HG02623 (cell line): ENCODE data around the gene TNNT3.

ENCODE experiments used
- ATAC-seq: cut with Tn5 transposase; IDR thresholded peaks from one replicate; pipeline ENCODE4 v1.9.1; 2021; ENCODE audit warnings: moderate library complexity; ENCODE audit not compliant: unreplicated experiment

Gene TNNT3

GRCh38 chr11:1920128-1920908 is 815 bp downstream of the TNNT3 start:
- no peak for ATAC-seq

DNA sequence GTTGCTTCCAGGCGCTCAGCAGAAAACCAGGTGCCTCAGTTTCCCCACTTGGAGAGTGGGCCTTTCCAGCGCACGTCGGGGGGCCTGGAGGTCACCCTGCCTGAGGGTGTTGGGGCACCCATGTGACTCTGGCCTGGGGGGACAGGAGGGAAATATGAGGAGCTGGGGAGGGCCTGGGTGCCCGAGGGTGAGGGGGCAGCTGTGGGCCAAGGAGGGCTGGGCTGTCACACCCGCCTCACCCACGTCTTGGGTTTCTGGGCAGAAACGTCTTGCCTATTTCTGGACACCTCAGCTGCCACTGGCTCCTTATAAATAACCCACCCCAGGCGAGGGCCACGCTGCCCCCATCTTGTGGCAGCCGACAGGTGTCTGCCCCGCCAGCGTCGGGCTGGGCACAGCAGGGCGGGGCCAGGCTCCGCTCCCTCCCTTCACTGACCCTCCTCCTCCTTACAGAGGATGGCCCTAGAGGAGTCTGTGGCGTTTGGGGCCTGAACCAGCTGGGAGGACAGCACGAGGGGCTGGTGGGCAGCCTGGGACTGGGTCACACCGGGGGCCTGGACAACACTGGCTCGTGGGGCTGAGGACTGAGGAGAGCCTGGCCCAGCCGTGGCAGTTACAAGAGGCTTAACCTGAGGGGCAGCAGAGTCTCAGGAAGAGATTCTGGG is 1.5 kb downstream of the TNNT3 start:
- ATAC-seq: no peak

- ATAC-seq: no peak
These were observed 2.2 kb downstream of the TNNT3 start for GRCh38 chr11:1921574-1922141.

GRCh38 chr11:1922481-1923081 is 3.1 kb downstream of the TNNT3 start:
- ATAC-seq: no peak

- ATAC-seq: no peak
These were observed 3.9 kb downstream of the TNNT3 start for GRCh38 chr11:1923201-1923956.

DNA sequence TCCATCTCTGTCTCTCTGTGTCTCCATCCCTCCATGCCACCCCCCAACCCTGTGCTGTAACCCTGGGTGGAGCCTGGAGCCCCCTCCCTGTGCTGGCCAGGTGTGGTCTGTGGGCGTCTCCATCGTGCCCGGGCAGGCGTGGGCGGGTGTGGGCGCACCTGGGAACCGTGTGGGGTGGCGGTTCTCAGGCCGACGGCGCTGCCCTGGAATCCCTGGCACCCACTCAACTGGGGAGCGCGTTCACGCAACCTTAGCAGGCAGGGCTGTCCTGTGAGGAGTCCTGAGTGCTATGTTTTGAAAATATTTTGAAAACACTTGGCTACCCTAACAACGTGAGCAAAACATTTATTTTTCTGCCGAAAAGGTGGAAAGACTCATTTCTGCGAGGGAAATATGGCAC is 4.7 kb downstream of the TNNT3 start:
- ATAC-seq: no peak

GRCh38 chr11:1924646-1925372 is 5.3 kb downstream of the TNNT3 start:
- ATAC-seq: no peak

DNA sequence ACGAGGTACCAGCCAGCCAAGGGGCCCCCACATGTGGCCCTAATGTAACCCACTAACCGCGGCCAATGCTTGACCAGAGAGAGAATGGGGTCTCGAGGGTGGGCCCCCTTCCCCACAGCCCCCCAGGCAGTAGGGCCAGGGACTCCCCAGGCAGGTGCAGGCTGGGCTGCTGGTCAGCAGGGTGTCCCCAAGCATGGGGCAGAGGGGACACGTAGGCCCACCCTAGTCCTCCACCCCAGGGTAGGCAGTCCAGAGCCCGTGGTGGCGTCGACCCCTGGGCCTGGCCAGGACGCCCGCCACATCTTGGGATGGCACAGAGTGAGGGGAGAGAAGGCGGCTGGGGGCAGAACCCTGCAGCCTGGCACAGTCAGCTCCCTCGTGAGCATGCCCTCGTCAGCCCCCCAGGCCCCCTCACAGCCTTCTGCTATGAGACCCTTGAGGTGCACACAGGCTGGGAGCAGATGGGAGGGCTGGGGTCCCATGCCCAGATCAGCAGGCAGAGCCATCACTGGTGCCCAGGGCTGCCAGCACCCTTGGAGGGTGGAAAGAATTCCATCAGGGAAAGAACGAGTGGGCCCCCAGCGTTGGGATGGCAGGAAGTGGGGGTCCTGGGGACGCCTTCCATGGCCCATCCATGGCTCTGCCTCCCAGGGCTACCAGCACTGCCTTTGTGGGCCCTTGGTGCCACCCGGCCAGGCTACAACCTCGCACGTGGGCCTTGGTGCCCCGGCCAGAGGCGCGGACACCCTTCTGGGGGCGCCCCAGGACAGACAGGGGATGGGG is 6.1 kb downstream of the TNNT3 start:
- ATAC-seq: no peak

GRCh38 chr11:1926156-1927025 is 6.9 kb downstream of the TNNT3 start:
- ATAC-seq: no peak

DNA sequence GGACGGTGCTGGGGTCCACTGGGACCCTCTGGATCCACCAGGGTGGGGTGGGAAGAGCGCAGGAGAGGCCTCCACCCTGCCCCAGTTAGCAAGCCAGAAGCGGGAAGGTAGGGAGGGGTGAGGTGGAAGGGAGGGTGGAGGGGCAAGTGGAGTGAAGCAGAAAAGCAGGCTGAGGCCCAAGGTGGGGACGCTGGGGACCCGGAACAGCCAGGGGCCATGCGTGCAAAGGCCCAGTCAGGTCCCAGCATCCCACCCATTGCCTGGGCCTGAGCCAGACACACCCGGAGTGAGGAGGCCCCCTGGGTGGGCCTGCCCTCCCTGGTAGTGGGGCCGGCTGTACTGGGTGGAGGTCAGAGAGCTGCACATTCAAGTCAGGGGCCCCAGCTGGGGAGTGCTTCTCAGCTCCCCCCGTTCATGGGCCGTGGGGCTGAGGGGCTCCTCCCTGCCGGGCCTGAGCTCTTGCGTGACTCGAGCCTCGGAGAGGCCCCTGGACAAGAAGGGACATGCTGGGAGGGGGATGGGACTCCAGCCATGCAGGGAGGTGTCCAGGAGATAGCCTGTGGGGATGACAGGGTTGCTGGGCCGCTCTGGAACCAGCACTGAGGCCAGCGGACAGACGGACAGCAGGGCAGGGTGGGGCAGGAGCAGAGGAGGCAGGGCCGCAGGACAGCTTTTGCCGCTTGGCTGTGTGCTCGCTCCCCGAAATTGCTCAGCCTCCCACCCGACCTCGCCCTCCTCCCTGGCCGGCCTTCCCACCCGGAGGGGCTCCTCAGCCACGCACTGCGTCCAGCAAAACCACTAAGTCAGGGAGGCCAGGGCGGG is 7.7 kb downstream of the TNNT3 start:
- ATAC-seq: no peak

- no peak for ATAC-seq
These were observed 8.5 kb downstream of the TNNT3 start for GRCh38 chr11:1927848-1928469.

- ATAC-seq: no peak
These were observed 9.0 kb downstream of the TNNT3 start for GRCh38 chr11:1928470-1928890.

DNA sequence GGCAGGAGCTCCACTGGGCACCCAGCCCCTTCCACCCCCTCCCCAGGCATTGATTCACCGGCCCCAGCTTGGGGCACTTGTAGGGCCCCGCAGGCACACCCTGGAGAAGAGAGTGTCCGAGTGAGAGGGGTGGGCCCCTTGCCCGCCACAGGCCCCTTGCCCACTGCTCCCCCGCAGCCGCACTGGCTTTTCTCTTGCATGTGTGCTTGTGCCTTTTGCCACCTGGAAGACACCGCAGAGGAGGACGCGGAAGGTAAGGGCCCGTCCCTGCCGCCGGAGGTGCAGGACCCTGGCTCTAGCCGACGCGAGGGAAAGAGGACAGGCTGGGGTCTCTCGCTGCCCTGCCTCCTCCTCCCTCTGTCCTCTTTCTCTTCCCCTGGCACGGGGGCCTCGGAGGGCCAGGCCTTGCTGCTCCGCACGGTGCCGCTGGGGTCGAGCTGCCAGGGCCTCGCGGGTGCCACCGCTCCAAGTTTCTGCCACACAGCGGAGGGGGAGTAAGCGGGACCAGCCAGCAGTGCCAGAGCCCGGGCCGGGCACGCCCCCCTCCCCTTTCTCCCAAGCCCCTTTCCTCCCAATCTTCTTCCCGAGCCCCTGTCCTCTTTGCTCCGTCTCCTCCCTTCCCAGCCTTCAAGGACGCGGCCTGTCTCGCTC is 9.5 kb downstream of the TNNT3 start:
- no peak for ATAC-seq

DNA sequence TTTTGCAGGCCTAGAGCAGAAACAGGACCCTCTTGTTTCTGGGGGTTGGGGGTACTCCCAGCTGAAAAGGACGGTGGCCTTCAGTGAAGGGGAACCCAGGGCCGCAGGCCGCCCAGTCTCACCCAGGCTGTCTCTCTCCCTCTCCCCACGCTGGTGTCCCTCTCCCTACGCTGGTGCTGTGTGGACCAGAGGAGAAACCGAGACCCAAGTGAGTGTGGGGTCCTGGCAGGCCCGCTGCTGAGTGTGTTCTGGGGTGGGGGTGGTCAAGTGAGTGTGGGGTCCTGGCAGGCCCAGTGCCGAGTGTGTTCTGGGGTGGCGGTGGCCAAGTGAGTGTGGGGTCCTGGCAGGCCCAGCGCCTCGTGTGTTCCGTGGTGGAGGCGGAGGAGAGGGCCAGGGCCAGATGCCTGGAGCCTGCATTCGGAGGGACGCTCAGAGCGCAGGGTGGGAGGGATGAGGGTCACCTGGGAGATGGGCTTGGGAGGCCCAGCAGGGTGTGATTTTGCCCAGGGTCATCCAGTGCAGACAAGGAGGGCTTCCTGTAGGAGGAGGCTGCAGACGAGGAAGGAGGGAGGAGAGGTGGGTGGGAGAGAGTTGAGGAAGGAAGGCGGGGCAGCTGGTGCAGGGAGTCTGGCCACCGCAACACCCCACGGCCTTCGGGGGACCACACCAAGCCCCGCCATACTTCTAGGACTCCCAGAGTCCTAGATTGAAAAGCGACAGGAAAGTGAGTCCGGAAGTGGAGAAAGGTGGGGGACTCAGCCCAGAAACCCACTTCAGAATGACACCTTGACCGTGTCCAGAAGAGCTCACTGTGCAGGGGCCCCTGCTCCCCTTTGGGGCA is 10.3 kb downstream of the TNNT3 start:
- ATAC-seq: no peak

GRCh38 chr11:1930462-1930830 is 10.9 kb downstream of the TNNT3 start:
- no peak for ATAC-seq
